ENCODE results near the gene C1QTNF4.

GRCh38 chr11:47595029-47595428 is 818 bp upstream of the C1QTNF4 start:
- no peak for TF ChIP-seq CTCF (IDR thresholded peaks at IDR 0.05)
- no peak for TF ChIP-seq EZH2 (IDR thresholded peaks at IDR 0.05)
- no peak for TF ChIP-seq EZH2phosphoT487 (IDR thresholded peaks at IDR 0.05)

Measured in neural progenitor cell (in vitro differentiated cells).